Hepatocyte (in vitro differentiated cells): ENCODE data around the gene COMP. TPM values are rescaled to one million over a fixed set of nuclear protein-coding genes. Genes with fewer than 3 reads are reported as not detected.

ENCODE experiments used
- DNase-seq: peaks from one replicate; pipeline ENCODE4 v3.0.0-alpha.2; 2016; ENCODE audit warnings: low spot score
- H2AFZ ChIP-seq: fragments of 200-600 bp; sonication (generic); 2 replicates; pipeline ENCODE4 v1.6.0; 2016; ENCODE audit warnings: antibody characterized with exemption, mild to moderate bottlenecking
- H3K27ac ChIP-seq: fragments of 200-600 bp; sonication (generic); 2 replicates; pipeline ENCODE4 v1.5.1; 2016; ENCODE audit warnings: mild to moderate bottlenecking
- H3K27me3 ChIP-seq: fragments of 200-600 bp; sonication (generic); 2 replicates; pipeline ENCODE4 v1.6.1; 2016
- H3K36me3 ChIP-seq: fragments of 200-600 bp; sonication (generic); replicated peaks from 2 replicates; pipeline ENCODE4 v1.5.1; 2016; ENCODE audit warnings: low read depth; ENCODE audit not compliant: insufficient read depth
- H3K4me1 ChIP-seq: fragments of 200-600 bp; sonication (generic); 2 replicates; pipeline ENCODE4 v1.5.1; 2016; ENCODE audit warnings: mild to moderate bottlenecking, moderate library complexity; ENCODE audit not compliant: insufficient read depth
- H3K4me2 ChIP-seq: fragments of 200-600 bp; sonication (generic); 2 replicates; pipeline ENCODE4 v1.6.0; 2016
- H3K4me3 ChIP-seq: fragments of 200-600 bp; sonication (generic); 2 replicates; pipeline ENCODE4 v1.5.1; 2016; ENCODE audit warnings: mild to moderate bottlenecking
- H3K79me2 ChIP-seq: fragments of 200-600 bp; sonication (generic); 2 replicates; pipeline ENCODE4 v1.6.0; 2017; ENCODE audit warnings: mild to moderate bottlenecking
- H3K9me2 ChIP-seq: fragments of 200-600 bp; sonication (generic); replicated peaks from 2 replicates; pipeline ENCODE4 v1.6.0; 2017; ENCODE audit warnings: mild to moderate bottlenecking; ENCODE audit not compliant: insufficient read depth
- H3K9me3 ChIP-seq: fragments of 200-600 bp; sonication (generic); 2 replicates; pipeline ENCODE4 v1.5.1; 2016; ENCODE audit warnings: low read depth, mild to moderate bottlenecking
- H4K20me1 ChIP-seq: fragments of 200-600 bp; sonication (generic); 2 replicates; pipeline ENCODE4 v1.6.0; 2016; ENCODE audit warnings: mild to moderate bottlenecking; ENCODE audit not compliant: insufficient read depth, poor library complexity, severe bottlenecking
- EZH2 ChIP-seq: fragments of 200-600 bp; sonication (generic); IDR thresholded peaks from 2 replicates; pipeline ENCODE4 v1.6.1; 2016; ENCODE audit warnings: antibody characterized with exemption, mild to moderate bottlenecking, borderline replicate concordance
- EZH2phosphoT487 ChIP-seq: fragments of 200-600 bp; sonication (generic); IDR thresholded peaks from one replicate; pipeline ENCODE4 v1.6.1; 2018; ENCODE audit warnings: antibody characterized with exemption, mild to moderate bottlenecking, low read depth, moderate library complexity; ENCODE audit not compliant: unreplicated experiment, severe bottlenecking
- WGBS: methylation state at CpG from one replicate; pipeline ENCODE4 v1.1.6; 2016; ENCODE audit warnings: low lambda C conversion rate; ENCODE audit errors: missing lambda C conversion rate; 5-methylcytosine and 5-hydroxymethylcytosine counted together
- polyA plus RNA-seq: library from polyadenylated mRNA; unstranded; fragments of >200 nt; fragmentation: Nextera tagmentation; extraction: Ambion mirVana; gene quantifications from 2 replicates; pipeline ENCODE4 v1.2.1, GENCODE V29; 2016
- total RNA-seq: library from RNA; depleted of rRNA; stranded (reverse); fragments of >200 nt; gene quantifications from 2 replicates; pipeline ENCODE4 v1.2.3, GENCODE V29; 2014
- TF ChIP-seq, protein P1 (sequence below): fragments of 200-600 bp; sonication (generic); IDR thresholded peaks from 2 replicates; pipeline ENCODE4 v1.5.1; 2016; ENCODE audit warnings: antibody characterized with exemption, mild to moderate bottlenecking; ENCODE audit not compliant: poor library complexity

COMP gene
- total and polyA plus RNA-seq, 2 experiments from 2014 or later, result 2.8 to 16.3 TPM

DNA sequence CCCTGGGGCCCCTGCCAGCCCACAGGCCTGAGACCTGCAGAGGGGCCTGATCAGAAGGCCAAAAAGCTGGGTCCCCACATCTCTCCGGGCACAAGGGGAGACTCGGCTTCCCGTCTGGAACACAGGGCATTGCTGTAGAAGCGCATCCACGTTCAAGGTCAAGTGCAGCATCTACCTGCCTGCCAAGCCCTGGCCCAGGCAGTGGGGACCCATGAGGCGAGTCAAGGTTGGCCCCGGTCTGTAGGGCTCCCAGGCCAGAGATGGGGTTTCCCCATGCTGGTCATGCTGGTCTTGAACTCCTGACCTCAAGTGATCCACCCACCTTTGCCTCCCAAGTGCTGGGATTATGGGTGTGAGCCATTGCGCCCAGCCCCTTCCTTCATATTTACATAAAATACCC is 13.5 kb upstream of the COMP start:
- Histone ChIP-seq H3K4me1 (peaks cover 4% of the 10 kb centered on the region), H3K9me2 (no peaks in the 10 kb centered on the region)

GRCh38 chr19:18804139-18804601 is 13.1 kb upstream of the COMP start:
- Histone ChIP-seq H3K9me2 (no peaks in the 10 kb centered on the region), H2AFZ (no peak overlapping the region)
- TF ChIP-seq, protein P1, sequence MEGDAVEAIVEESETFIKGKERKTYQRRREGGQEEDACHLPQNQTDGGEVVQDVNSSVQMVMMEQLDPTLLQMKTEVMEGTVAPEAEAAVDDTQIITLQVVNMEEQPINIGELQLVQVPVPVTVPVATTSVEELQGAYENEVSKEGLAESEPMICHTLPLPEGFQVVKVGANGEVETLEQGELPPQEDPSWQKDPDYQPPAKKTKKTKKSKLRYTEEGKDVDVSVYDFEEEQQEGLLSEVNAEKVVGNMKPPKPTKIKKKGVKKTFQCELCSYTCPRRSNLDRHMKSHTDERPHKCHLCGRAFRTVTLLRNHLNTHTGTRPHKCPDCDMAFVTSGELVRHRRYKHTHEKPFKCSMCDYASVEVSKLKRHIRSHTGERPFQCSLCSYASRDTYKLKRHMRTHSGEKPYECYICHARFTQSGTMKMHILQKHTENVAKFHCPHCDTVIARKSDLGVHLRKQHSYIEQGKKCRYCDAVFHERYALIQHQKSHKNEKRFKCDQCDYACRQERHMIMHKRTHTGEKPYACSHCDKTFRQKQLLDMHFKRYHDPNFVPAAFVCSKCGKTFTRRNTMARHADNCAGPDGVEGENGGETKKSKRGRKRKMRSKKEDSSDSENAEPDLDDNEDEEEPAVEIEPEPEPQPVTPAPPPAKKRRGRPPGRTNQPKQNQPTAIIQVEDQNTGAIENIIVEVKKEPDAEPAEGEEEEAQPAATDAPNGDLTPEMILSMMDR, result no peak
- no peak for TF ChIP-seq EZH2phosphoT487
- no peak for TF ChIP-seq EZH2

More for the DNA sequence above, 13.5 kb upstream of the COMP start:
- H4K20me1 ChIP-seq, result no peaks in the 10 kb centered on the region
- 97% methylated on average over 8 of the region's 8 CpGs for WGBS
- peaks cover 3% of the 10 kb centered on the region for H3K27me3 ChIP-seq
- H3K4me3 ChIP-seq, result no peak overlapping the region
- H3K4me2 ChIP-seq, result no peak overlapping the region
- H3K27ac ChIP-seq, result no peak overlapping the region
- DNase-seq, result no peak
- no peaks in the 10 kb centered on the region for H3K79me2 ChIP-seq
- H3K36me3 ChIP-seq, result no peaks in the 10 kb centered on the region
- no peaks in the 10 kb centered on the region for H3K9me3 ChIP-seq
- no peak overlapping the region for H2AFZ ChIP-seq
- no peak for TF ChIP-seq EZH2phosphoT487
- no peak for TF ChIP-seq EZH2
- TF ChIP-seq, protein P1, result no peak

GRCh38 chr19:18803550-18804138 is 12.5 kb upstream of the COMP start:
- no peak overlapping the region for H3K4me2 ChIP-seq
- 88% methylated on average over 5 of the region's 5 CpGs for WGBS

More at GRCh38 chr19:18804139-18804601, 13.1 kb upstream of the COMP start:
- Histone ChIP-seq H4K20me1 (no peaks in the 10 kb centered on the region), H3K4me2 (no peak overlapping the region), H3K4me3 (no peak overlapping the region), H3K9me3 (no peaks in the 10 kb centered on the region), H3K36me3 (no peaks in the 10 kb centered on the region), H3K4me1 (peaks cover 5% of the 10 kb centered on the region), H3K27ac (no peak overlapping the region), H3K27me3 (peaks cover 3% of the 10 kb centered on the region), H3K79me2 (no peaks in the 10 kb centered on the region)
- 96% methylated on average over 15 of the region's 15 CpGs for WGBS
- no peak for DNase-seq

DNA sequence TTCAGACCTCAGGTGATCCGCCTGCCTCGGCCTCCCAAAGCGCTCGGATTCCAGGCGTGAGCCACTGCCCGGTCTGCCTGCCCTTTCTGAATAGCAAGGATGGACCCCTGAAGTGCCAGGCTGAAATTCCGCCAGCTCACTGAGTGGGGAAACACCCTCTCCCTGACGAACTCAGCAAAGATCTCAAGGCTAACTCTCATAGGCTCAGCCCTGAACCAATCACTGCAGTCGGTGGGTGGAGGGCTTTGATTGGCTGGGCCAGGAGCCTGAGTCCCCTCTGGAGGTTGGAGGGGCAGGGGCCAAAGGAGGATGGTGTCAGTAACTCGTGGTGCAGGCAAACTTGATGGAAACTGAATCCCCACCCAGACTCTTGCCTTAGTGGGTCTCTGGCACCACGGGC is 11.2 kb upstream of the COMP start:
- Histone ChIP-seq H3K4me1 (peaks cover 4% of the 10 kb centered on the region), H3K36me3 (no peaks in the 10 kb centered on the region), H2AFZ (no peak overlapping the region), H3K4me3 (no peak overlapping the region), H3K27ac (no peak overlapping the region), H4K20me1 (no peaks in the 10 kb centered on the region), H3K9me3 (no peaks in the 10 kb centered on the region), H3K9me2 (no peaks in the 10 kb centered on the region), H3K27me3 (peaks cover 3% of the 10 kb centered on the region), H3K79me2 (no peaks in the 10 kb centered on the region), H3K4me2 (no peak overlapping the region)
- peak; percentile 4 for DNase-seq
- 67% methylated on average over 11 of the region's 11 CpGs for WGBS
- TF ChIP-seq, protein P1, result no peak
- TF ChIP-seq EZH2 (no peak), EZH2phosphoT487 (no peak)

More at GRCh38 chr19:18803550-18804138, 12.5 kb upstream of the COMP start:
- Histone ChIP-seq H3K4me1 (peaks cover 8% of the 10 kb centered on the region), H4K20me1 (no peaks in the 10 kb centered on the region), H3K9me3 (no peaks in the 10 kb centered on the region), H3K27ac (no peak overlapping the region), H3K9me2 (no peaks in the 10 kb centered on the region), H3K36me3 (no peaks in the 10 kb centered on the region), H3K79me2 (no peaks in the 10 kb centered on the region), H2AFZ (no peak overlapping the region), H3K4me3 (no peak overlapping the region), H3K27me3 (peaks cover 3% of the 10 kb centered on the region)
- TF ChIP-seq EZH2 (no peak), EZH2phosphoT487 (no peak)
- no peak for DNase-seq
